DMS114 treated with DMSO at 0.1 percent for 48 hours (cell line): ENCODE results near the gene HPN.
A peak's percentile ranks its signal among the peaks of the same experiment; 100 is the strongest.

Source experiments
- DNase-seq: peaks from one replicate; lab custom pipeline; 2025; ENCODE audit not compliant: unreplicated experiment; lab: John Stamatoyannopoulos, UW

Gene HPN

DNA sequence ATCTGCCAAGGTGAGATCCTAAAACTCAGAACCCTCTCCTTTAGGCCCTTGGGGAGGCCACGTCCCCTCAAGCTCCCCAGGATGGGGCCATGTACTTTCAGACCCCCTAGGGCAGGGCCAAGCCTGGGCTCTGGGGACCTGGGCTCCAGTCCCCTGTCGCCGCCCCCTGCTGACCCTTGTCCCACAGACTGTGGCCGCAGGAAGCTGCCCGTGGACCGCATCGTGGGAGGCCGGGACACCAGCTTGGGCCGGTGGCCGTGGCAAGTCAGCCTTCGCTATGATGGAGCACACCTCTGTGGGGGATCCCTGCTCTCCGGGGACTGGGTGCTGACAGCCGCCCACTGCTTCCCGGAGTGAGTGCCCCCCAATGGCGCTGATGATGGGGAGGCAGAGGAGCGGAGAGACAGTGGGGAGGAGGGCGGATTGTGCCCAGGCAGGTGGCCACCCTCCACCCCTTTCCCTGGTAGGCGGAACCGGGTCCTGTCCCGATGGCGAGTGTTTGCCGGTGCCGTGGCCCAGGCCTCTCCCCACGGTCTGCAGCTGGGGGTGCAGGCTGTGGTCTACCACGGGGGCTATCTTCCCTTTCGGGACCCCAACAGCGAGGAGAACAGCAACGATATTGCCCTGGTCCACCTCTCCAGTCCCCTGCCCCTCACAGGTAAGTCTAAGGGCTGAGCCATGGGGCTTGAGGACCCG is 18.8 kb downstream of the HPN start:
- DNase-seq = no peak

DNA sequence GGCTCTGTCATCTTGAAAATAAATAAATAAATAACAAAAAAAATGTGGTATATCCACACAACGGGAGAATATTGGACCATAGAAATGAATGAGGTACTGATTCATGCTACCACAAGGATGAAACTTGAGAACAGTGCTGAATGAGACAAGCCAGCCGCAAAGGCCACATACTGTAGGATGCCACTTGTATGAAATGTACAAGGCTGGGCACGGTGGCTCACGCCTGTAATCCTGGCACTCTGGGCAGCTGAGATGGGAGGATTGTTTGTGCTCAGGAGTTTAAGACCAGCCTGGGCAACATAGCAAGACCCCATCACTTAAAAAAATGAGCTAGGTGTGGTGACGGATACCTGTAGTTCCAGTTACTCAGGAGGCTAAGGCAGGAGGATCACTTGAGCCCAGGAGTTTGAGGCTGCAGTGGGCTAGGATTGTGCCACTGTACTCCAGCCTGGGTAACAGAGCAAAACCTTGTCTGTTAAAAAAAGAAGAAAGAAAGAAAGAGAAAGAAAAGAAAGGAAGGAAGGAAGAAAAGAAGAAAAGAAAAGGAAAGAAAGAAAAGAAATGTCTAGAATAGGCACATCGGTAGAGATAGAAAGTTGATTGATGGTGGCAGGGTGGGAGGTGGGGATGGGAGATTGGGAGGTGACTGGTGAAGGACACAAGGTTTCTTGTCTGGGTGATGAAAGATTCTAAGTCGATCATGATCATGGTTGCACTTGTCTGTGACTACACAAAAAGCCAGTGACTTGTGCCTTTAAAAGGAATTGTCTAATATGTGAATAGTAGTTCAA is 20.3 kb downstream of the HPN start:
- no peak for DNase-seq

DNA sequence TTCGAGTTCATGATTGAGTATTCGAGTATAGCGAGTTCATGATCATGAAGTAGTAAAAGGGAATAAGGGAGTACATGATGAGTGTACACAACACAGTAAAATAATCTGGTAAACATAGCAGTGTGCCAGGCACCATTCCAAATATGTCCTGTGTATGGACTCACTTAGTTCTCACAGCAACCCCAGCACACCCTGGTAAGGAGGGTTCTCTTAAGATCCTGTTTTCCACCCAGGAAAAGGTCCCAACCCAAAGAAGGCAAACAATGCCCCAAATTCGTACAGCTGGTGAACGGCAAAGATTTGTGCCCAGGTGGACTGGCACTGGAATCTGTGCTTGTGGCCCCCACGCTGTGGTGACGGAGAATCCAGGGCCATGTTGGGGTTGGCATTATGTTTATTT is 21.4 kb downstream of the HPN start:
- no peak for DNase-seq

DNA sequence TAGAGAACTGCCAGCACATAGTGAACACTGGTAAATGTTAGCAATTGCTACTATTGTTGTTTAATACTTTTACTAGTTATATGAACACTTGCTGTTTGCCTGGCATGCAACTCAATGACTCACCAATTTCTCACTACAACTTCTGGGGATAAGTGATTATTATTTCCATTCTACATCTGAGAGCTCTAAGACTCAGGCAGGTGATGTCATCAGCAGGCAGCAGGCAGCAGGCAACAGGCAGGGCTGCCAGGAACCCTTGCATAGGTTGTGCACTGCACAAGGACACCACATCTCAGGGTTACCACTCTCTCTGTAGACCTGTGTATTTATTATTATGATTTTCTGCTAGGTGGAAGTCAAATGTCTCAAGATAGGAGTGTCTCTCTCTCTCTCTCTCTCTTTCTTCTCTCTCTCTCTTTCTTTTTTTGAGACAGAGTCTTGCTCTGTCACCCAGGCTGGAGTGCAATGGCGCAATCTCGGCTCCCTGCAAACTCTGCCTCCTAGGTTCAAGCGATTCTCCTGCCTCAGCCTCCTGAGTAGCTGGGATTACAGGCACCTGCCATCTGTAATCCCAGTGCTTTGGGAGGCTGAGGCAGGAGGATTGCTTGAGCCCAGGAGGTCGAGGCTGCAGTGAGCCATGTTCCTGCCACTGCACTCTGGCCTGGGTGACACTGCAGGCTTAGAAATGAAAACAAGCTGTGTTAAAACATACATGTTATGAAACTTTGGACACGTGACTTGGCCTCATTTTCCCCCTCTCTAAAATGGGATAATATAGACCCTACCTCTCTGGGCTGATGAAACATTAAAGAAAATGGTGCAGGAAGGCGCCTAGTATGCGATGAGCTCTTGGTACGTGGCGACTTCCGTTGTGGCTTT is 22.7 kb downstream of the HPN start:
- no peak for DNase-seq

DNA sequence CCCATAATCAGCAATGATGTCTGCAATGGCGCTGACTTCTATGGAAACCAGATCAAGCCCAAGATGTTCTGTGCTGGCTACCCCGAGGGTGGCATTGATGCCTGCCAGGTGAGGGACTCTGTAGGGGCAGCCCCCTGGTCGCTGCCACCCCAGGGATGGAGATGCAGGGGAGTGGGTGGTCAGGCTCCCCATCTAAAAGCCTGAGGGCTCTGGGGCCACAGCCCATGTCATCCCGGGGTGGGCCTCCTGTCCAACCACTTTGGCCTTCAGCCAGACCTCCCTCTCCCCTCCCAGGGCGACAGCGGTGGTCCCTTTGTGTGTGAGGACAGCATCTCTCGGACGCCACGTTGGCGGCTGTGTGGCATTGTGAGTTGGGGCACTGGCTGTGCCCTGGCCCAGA is 24.1 kb downstream of the HPN start:
- no peak for DNase-seq

DNA sequence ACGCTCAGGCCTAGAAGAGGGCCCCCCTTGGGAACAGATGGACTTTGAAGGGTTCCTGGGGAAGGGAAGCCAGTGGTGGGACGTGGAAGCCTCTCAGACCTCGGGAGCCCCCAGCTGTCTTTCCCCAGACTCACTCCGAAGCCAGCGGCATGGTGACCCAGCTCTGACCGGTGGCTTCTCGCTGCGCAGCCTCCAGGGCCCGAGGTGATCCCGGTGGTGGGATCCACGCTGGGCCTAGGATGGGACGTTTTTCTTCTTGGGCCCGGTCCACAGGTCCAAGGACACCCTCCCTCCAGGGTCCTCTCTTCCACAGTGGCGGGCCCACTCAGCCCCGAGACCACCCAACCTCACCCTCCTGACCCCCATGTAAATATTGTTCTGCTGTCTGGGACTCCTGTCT is 24.6 kb downstream of the HPN start:
- DNase-seq = no peak

DNA sequence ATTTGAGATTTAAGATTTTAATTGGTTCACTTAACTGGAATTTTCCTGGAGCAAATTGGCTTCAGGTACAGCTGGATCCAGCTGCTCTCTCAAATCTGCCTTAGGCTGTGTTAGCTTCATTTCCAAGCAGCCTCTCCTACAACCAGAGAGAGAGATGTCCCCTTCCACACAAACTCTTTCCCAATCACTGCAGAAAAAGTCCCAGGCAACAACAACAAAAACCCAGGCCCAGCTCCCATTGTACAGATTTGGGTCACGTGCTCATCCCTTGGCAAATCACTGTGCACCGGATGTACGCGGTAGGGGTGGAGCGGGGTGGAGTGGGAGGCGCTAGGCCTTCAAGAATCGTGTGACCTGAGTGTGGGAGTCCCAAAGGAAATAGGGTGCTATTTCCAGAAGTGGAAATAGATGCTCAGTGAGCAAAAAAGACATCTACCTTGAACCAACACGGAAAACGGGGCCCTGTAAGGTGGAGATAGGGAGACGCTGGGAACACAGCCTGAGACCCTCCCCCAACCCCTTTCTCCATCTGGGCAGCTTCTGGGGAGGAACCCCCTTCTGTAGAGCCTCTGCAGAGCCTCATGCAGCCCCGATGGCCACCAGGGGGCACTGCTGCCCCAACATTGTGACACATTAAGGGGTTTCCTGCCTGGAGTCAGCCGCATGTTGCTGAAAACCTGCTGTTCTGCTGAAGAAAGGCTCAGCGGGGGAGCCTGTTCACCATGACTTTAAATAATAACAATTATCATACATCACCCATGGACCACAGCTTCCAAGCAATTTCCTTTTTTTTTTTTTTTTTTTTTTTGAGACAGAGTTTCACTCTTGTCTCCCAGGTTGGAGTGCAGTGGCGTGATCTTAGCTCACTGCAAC is 25.4 kb downstream of the HPN start:
- peak; percentile 47 for DNase-seq

DNA sequence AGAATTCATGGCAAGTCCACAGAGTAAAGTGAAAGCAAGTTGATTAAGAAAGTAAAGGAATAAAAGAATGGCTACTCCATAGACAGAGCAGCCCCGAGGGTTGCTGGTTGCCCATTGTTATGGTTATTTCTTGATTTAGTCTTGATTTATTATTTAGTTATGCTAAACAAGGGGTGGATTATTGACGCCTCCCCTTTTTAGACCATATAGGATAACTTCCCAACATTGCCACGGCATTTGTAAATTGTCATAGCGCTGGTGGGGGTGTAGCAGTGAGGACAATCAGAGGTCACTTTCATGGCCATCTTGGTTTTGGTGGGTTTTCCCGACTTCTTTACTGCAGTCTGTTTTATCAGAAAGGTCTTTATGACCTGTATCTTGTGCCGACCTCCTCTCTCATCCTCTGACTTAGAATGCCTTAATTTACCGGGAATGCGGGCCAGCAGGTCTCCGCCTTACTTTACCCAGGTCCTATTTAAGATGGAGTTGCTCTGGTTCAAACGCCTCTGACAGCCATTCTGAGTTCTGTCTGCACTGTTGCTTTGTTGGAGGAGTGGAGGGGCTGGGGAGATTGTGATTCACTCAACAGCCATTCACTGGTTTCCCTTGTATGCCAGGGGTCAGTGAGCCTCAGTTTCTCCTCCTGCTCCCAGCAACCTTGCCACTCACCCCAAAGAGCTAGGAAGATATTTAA is 27.6 kb downstream of the HPN start:
- DNase-seq = no peak

DNA sequence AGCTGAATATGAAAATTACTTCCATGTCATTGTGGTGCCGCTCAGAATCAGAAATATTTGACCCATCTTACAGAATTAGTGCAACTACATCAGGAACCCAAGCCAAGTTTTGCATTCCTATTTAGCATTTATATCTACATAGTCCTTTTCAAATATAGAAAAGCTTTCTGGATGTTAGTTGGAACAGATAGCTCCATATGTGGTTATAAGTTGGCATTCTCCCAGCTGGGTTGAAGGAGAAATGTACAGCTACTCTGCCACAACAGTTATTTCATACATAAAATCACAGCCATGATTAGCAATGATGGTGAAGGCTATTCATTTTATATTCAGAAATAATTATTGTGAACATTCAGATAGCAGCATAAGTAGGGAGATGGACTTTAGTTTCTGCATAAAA is 28.2 kb downstream of the HPN start:
- no peak for DNase-seq

DNA sequence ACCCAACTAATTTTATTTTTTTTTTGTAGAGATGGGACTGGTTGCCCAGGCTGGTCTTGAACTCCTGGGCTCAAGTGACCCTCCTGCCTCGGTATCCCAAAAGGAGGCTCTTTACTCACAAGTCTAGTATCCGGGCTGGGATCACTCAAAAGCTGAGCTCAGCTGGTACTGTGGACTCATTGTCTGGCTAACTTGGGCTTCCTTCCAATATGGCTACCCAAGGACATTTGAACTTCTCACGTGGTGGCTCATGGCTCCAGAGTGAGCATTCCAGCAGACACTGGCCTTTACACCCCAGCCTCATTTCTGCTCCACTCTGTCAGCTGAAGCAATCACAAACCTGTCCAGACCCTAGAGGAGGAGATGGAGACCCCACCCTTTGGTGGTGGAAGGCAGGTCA is 28.9 kb downstream of the HPN start:
- no peak for DNase-seq

DNA sequence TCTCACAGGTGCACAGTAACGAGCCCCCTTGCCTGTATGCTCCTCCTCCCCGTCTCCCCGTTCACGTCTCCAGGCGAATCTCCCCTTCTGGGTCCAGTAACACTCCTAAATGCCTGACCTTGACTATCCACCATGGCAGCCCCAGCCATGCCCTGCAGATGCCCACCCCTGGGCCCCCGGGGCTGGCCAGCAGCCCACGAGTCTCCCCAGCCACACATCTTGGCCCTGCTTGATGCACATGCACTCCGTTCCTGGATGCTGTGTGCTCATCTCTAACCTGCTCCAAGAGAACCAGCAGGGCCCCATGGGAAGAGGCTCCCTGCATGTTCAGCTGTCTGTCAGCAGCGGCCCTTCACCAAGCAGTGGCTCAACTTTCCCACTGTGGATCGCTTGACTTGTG is 32.0 kb downstream of the HPN start:
- DNase-seq = no peak

DNA sequence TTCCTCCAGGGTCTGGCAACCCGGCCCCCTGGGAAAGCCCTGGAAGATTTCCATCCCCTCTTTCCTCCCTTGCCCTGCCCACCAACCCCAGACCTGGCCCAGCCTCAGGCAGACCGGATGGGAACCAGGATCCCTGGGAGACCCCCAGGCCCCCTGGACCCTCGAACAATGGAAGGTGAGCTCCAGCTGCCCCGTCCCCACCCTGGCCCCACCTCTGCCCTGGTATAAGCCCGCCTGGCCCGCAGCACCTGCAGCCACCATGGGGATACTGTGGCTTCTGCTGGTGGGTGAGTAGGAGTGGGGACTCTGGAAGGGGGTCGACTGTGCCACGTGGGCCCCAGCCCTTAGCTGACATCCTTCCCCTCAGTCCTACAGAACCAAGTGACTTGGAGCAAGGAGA is 32.4 kb downstream of the HPN start:
- DNase-seq = no peak

DNA sequence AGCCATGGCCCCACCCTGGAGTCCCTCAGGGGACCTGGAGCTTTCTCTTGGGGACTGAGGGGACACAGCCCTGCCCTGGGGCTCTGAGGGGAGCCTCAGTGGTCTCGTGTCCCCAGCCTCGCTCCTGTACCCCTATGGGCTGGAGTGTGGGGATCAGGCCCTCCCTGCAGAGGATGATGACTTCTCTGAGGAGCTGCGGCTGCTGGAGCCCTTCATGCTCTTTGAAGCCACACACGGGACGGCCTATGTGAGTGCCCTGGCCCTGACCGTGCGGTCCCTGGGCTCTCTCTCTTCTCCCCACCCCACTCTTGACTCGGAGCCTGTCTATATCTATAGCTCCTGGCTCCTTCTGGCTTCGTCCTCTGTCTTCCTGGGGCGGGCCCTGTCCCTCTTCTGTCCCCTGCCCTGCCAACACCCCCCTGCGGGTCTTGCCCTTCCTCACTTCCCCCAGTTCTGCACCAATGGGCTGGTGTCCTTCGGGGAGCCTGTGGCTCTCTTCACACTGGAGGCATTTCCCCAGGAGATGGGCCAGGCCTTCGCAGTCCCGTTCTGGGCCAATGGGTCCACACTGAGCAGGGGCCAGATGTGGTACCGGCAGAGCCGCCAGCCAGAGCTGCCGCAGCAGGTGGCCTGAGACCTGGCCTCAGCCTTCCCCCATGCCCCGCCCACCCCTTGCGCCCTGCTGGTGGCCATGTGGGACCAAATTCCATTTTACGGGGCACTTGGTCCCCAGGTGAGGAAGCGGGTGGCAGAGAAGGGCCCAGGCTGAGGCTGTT is 33.1 kb downstream of the HPN start:
- DNase-seq = no peak

DNA sequence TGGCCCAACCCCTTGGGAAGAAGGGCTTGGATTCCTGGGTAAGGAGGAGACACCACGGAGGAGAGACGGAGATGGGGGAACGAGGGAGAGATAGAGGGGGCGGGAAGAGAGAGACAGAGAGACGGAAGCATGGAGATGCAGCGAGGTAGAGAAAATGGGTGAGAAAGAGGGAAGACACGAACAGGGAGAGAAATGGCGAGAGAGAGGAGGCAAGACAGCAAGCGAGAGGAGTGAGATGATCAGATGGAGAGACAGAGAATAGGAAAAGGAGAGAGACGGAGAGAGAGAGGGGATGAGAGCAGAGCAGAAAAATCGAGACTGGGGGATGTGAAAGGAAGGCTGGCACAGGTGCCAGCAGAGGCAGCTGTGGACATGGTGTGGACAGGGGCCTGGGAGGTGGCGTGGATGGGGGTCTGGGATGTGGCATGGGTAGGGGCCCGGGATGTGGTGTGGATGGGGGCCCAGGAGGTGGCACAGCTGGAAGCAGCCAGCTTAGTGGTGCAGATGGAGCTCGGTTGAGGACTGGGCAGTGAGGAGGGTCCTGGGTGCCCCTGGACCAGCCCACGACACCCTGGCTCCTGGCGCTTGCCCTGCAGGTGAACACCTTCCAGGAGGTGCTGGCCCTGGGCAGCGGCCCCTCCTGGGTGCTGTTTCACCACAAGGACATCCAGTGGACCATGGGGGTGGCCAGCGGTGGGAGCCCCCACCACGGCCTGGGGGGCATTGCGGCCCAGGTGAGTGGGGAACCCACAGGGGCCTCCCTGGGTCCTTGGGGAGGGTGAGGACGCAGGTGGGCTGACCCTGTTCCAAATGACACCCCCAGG is 33.9 kb downstream of the HPN start:
- no peak for DNase-seq

DNA sequence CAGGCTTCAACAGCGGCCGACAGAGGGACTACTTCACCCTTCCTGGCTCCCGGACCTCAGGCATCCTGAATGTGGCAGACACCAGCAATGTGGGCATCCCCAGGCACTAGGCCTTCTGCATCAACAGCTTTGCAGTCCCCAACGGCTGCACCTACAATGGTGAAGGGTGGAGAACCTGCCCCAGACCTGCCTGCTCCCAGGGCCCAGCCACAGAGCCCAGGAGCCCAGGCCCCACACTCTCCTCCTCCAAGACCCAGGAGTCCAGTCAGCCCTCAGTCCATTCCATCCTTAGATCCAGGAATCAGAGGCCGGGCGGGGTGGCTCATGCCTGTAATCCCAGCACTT is 34.5 kb downstream of the HPN start:
- DNase-seq = no peak

DNA sequence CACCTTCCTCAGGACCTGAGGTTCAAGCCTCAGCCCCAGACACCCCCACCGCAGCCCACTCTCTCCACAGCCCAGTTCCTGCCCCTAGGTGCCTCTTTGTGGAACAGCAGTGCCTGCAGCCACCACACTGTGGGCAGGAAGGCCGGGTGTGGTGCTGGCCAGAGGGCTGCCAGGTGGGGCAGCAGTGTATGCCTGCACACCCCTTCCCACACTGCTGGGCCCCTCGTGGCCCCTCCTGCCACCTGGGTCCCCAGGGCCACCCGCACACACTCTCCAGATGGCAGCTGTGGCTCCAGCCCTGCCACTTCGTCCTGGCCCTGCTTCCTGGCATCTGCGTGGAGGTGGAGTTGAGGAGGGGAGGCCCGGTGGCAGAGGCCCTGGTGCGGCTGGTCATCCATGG is 35.1 kb downstream of the HPN start:
- no peak for DNase-seq

DNA sequence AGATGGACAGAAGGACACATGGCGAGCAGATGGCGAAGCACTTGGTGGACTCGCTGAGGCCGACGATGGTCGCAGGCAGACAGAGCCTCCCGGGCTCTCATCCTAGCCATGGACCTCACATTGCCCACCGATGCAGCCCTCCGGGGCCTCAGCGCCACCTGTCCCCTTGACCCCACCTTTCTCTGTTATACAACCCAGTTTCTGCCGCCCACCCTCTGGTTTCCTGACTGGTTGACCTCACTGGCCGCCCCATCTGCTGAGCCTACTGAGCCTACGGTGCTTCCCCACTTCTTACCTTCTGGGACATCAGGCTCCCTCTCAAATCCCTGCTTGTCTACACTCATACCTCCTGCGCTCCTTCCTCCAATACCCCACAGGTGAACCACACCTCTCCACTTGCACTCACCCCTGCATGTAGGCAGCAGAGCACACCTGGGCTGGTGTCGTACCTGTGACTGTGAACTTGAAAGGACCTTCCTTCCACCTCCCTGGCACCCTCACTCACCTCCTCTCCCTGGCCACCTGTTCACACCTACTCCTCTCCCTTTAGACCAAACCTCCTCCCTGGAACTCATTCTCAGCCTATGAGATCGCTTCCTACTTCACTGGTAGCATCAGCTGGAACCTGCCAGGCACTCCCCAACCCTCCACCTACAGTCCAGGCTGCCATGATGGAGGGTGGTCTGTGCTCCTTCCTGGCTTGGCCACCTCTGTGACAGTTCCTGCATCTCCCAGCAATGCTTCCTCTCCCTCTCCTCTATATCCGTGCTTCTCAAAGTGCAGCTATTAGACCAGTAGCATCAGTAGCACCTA is 36.1 kb downstream of the HPN start:
- DNase-seq = no peak

DNA sequence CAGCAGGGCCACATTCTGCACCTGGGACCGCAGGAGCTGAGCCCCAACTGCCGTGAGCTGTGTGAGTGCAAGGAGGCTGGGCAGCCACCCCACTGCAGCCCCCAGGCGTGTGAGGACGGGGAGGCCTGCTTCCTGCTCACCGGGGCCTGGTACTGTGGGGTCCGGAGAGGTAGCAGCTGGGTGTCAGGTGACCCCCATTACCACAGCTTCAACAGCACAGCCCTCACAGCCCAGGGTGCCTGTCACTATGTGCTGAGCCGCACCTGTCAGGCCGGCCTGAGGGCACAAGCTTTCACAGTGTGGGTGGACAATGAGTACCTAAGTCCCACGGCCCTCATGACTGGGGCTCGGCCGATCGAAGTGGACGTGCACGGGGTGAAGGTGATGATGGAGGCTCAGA is 38.3 kb downstream of the HPN start:
- no peak for DNase-seq
